ENCODE results near the gene PPM1A. TPM values are rescaled to one million over a fixed set of nuclear protein-coding genes. Genes with fewer than 3 reads are reported as not detected.

Gene PPM1A
- total RNA-seq, 1 experiment from 2014 or later: 52.3 TPM

DNA sequence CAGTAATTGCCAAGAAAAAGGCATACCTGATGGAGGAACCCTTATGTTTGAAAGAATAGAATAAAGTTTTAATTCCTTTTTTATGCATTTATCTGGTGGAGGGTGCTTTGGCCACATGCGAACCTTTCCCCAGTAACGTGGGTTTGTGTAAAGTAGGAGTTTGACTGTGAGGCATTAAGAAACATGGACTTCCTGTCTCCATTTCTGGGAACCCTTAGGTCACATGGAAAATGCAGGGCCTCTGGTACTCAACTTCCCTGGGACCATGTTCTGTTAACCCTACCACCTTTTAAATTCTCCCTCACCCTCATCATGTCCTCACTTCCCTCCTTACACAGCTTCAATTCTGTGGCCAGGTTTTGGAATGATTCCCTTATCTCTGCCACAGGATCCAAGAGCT is 80.3 kb downstream of the PPM1A start:
- CTCF ChIA-PET: no interaction called here
- no peaks in the 10 kb centered on the region for H3K27me3 ChIP-seq (replicated peaks; ENCODE audit: insufficient read depth, low read depth, low read length, poor library complexity)
- POLR2A ChIA-PET (ENCODE audit: low non-redundant PET): no interaction called here
- no peaks in the 10 kb centered on the region for H3K9me3 ChIP-seq (ENCODE audit: low read depth, low read length, poor library complexity, severe bottlenecking)
- DNase-seq (ENCODE audit: low spot score): no peak
- H3K27ac ChIP-seq (ENCODE audit: low read depth, low read length, poor library complexity, severe bottlenecking): no peak overlapping the region
- intact Hi-C loops (cut with micrococcal nuclease; ENCODE audit: unreplicated experiment): loop anchor here (5.0 to 10.0 kb wide), 2 partner anchors 144 to 233 kb away; no protein-coding TSS in a partner anchor
- no TSS peak for BruUV-seq (replicated peaks)
- H3K4me1 ChIP-seq (ENCODE audit: insufficient read depth, low read length, poor library complexity, severe bottlenecking): peaks cover 5% of the 10 kb centered on the region
- TF ChIP-seq EZH2 (IDR thresholded peaks at IDR 0.05; ENCODE audit: borderline replicate concordance, low read depth, low read length, poor library complexity, severe bottlenecking) (no peak), CTCF (conservative IDR thresholded peaks at IDR 0.05; ENCODE audit: low read depth, low read length) (no peak)
- H3K4me3 ChIP-seq (ENCODE audit: low read depth, low read length, poor library complexity, severe bottlenecking): no peak overlapping the region
- H3K36me3 ChIP-seq (ENCODE audit: insufficient read depth, low read length, poor library complexity, severe bottlenecking): no peaks in the 10 kb centered on the region

DNA sequence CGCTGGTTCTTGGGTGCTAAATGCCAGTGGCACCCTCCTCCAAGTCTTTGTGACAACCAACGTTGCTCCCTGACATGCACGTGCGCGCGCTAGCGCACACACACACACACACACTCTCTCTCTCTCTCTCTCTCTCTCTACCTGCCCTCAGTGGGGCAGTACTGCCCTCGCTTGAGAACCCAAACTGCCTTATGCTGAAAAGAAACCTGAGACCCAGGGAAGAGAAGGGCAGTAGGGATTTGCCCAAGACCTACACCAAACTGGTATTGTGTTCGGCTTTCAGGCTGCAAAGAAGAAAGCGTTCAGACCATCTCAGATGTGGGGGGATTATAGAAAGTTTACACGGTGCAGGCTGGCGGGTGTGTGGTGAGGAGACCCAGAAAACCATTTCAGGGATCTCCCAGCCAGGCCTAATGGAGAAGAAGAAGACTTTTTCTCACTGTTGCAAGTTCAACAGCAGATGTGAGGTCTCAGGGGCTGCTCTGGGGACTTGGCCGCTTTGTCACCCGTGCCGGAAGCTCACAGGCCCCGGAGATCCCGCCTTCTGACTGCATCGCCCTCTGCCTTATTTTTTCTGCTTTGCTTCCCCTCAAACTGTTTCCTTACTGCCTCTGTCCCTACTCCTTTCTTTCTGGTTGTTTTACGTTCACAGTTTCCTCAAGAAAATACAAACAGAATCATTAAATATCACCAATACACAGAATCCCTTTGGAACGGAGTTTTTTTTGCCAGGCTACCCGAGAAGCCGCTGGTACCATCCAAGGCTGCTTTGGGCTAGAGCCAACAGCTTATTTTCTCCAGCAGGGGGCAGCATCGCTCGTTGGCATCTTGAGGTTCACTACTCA is 82.4 kb downstream of the PPM1A start:
- peak; percentile 92 for TF ChIP-seq CTCF (conservative IDR thresholded peaks at IDR 0.05; ENCODE audit: low read depth, low read length)
- no peak for TF ChIP-seq EZH2 (IDR thresholded peaks at IDR 0.05; ENCODE audit: borderline replicate concordance, low read depth, low read length, poor library complexity, severe bottlenecking)
- ChIA-PET CTCF (interaction anchor here (0.6 to 1.2 kb wide), 8 partner anchors 17 to 955 kb away, joined by 3 to 6 read pairs (median 3); partner anchors contain the start of gene PPM1A), POLR2A (ENCODE audit: low non-redundant PET) (no interaction called here)
- Histone ChIP-seq H3K27ac (ENCODE audit: low read depth, low read length, poor library complexity, severe bottlenecking) (no peak overlapping the region), H3K4me1 (ENCODE audit: insufficient read depth, low read length, poor library complexity, severe bottlenecking) (peaks cover 5% of the 10 kb centered on the region), H3K9me3 (ENCODE audit: low read depth, low read length, poor library complexity, severe bottlenecking) (no peaks in the 10 kb centered on the region), H3K36me3 (ENCODE audit: insufficient read depth, low read length, poor library complexity, severe bottlenecking) (no peaks in the 10 kb centered on the region), H3K27me3 (replicated peaks; ENCODE audit: insufficient read depth, low read depth, low read length, poor library complexity) (no peaks in the 10 kb centered on the region), H3K4me3 (ENCODE audit: low read depth, low read length, poor library complexity, severe bottlenecking) (no peak overlapping the region)
- intact Hi-C loops (cut with micrococcal nuclease; ENCODE audit: unreplicated experiment): loop anchor here (2.0 kb wide), 1 partner anchor 65 kb away; no protein-coding TSS in a partner anchor
- DNase-seq (ENCODE audit: low spot score): peak; percentile 82
- no TSS peak for BruUV-seq (replicated peaks)

- ChIA-PET POLR2A (ENCODE audit: low non-redundant PET) (no interaction called here), CTCF (interaction anchor here (0.6 to 1.2 kb wide), 7 partner anchors 17 to 955 kb away, joined by 3 to 6 read pairs (median 3); partner anchors contain the start of gene PPM1A)
- no TSS peak for BruUV-seq (replicated peaks)
- no peaks in the 10 kb centered on the region for H3K36me3 ChIP-seq (ENCODE audit: insufficient read depth, low read length, poor library complexity, severe bottlenecking)
- DNase-seq (ENCODE audit: low spot score): no peak
- H3K27me3 ChIP-seq (replicated peaks; ENCODE audit: insufficient read depth, low read depth, low read length, poor library complexity): no peaks in the 10 kb centered on the region
- no peak for TF ChIP-seq EZH2 (IDR thresholded peaks at IDR 0.05; ENCODE audit: borderline replicate concordance, low read depth, low read length, poor library complexity, severe bottlenecking)
- TF ChIP-seq CTCF (conservative IDR thresholded peaks at IDR 0.05; ENCODE audit: low read depth, low read length): peak; percentile 21; the same call in 1 of the 2 replicates
- H3K4me3 ChIP-seq (ENCODE audit: low read depth, low read length, poor library complexity, severe bottlenecking): no peak overlapping the region
- H3K9me3 ChIP-seq (ENCODE audit: low read depth, low read length, poor library complexity, severe bottlenecking): no peaks in the 10 kb centered on the region
- no peak overlapping the region for H3K27ac ChIP-seq (ENCODE audit: low read depth, low read length, poor library complexity, severe bottlenecking)
- H3K4me1 ChIP-seq (ENCODE audit: insufficient read depth, low read length, poor library complexity, severe bottlenecking): peaks cover 5% of the 10 kb centered on the region
- intact Hi-C loops (cut with micrococcal nuclease; ENCODE audit: unreplicated experiment): loop anchor here (2.0 kb wide), 1 partner anchor 65 kb away; no protein-coding TSS in a partner anchor
Observed at GRCh38 chr14:60332046-60332399, 83.0 kb downstream of the PPM1A start.

Measured in A673 (cell line).